AG08395 (cell line): ENCODE data around the gene IRF2BP2.

Experiments
- DNase-seq: peaks from one replicate; pipeline ENCODE4 v3.0.0; 2012; ENCODE audit warnings: mixed read lengths, low spot score

Gene IRF2BP2

GRCh38 chr1:234582681-234583301 is 27.2 kb downstream of the IRF2BP2 start:
- DNase-seq, result no peak

- DNase-seq, result no peak
Observed at GRCh38 chr1:234582186-234582585, 27.8 kb downstream of the IRF2BP2 start.

DNA sequence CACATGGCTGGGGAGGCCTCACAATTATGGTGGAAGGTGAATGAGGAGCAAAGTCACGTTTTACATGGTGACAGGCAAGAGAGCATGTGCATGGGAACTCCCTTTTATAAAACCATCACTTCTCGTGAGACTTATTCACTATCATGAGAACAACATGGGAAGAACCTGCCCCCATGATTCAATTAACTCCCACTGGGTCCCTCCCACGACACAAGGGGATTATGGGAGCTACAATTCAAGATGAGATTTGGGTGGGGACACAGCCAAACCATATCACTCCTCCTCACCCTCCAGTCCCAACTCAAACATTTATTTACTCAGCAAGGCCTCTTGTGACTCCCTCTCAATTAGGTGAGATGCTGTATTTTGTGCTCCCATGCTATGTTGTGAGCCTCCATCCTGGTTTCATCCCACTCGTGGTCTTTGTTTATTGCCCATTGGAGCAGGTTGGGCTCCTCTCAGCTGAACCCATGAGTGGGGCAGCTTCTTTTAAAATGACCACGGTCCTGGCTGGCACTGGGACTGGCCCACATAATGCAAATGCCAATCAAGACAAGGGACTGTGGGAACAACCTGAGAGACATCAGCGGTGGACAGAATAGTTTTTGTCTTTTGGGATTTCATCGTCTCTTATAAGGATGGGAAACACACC is 28.8 kb downstream of the IRF2BP2 start:
- DNase-seq, result no peak

- no peak for DNase-seq
Observed at GRCh38 chr1:234579967-234580366, 30.0 kb downstream of the IRF2BP2 start.

- no peak for DNase-seq
Observed at GRCh38 chr1:234578735-234579134, 31.2 kb downstream of the IRF2BP2 start.

DNA sequence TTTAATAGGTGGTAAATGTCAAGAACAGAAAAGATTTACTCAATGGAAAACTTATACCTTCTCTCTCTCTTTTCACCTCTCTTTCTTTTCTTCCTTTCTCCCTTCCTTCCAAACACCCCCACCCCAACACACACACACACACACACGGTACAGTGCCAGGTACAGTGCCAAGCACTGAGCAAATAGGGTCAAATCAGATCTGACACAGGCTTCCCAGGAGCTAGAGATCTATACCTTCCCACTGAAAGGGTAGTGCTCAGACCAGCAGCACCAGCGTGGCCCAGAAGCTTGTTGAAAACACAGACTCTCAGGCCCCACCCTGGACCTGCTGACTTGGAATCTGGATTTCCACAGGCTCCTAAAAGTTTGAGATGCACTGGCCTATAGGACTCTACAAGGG is 31.9 kb downstream of the IRF2BP2 start:
- no peak for DNase-seq

DNA sequence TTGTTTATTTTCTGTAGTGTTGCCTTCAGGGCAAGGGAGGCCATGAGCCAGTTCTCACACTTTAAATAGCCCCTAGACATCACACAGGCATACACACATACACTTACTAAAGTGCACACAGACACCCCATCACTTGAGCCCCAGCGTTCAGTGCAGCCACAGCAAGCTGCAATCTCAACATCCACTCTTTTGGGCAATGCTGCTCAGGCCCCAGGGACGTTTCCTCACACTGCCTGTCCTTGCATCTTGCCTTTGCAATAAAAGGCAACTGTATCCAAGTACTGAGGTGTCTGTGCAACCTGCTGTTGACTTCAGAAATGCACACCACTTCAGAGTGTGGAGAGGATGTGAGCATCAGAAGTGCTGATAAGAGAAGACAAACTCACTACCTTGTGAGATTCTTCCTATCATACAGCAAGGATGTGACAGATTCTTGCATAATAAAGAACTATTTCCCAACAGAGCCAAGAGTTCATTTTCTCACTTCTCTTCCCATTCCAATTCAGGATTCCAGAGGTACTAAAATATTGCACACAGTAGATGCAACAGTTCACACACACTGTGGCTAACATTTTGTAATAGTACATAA is 36.2 kb downstream of the IRF2BP2 start:
- no peak for DNase-seq

DNA sequence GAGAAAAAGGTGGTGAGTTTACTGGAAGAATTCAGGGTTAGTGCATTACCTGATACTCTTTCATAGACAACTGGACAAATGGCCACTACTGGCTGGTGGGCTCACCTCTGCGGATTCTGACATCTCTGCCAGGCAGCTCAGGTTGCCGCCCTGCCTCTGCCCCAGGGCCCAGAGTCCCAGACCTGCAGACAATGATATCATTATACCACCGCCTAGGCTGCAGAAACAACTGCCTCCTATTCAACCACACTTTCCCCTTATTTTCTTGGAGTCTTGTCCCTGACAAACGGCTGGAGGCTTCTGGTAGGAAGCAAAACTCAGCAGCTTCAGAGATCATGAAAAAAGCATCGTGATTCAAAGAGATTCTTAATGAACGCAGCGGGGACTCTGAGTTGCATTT is 37.0 kb downstream of the IRF2BP2 start:
- no peak for DNase-seq

DNA sequence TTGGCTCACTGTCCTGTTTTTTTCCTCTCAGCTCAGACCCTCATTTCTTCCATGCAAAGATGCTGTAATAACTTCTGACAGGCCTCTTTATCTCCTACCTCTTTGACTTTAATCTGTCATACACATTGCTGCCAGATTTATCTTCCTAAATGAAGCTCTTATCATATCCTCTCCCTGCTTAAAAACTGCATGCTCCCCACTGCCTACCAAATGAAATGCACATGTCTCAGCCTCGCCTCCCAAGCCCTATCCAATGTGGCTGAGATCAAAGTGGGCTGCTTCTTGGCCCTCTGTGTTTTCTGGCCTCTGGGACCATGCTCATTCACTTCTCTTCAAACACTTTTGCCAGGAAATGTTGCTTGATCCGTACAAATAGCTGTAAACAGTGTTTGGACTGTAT is 38.3 kb downstream of the IRF2BP2 start:
- DNase-seq, result no peak

DNA sequence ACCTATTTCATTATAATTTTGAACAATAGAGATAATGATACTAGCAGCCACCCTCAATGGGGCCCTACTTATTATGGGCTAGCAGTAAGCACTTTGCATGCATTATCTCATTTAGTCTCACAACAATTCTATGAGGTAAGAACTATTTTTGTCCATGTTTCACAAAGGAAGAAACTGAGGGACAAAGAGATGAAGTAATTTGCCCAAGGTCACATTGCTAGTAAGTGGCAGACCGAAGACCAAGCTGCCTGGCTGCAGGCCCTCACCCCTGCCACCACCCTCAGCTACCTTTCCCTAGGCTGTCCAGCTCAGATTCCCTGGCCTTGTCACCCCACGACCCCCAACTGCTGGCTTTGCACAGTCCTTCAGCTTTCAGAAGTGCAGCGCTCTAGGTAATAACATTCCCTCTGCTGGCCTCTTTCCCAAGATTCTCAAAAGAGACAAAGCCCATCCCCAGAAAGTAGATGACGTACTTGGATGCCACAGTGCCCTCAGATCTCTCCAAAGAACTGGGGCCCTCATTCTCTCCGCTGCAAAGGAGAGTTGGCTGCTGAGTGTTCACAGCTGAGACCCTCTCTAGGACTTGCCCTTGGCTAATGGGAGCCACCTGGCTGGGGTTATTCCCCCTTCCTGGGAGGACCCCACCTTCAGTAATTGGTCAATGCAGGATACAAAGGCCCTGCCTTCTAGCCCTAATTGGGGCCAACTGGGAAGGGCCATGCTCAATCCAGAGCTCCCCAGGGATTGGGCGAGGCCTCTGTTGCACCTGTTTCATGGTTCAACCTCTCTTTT is 39.5 kb downstream of the IRF2BP2 start:
- no peak for DNase-seq

DNA sequence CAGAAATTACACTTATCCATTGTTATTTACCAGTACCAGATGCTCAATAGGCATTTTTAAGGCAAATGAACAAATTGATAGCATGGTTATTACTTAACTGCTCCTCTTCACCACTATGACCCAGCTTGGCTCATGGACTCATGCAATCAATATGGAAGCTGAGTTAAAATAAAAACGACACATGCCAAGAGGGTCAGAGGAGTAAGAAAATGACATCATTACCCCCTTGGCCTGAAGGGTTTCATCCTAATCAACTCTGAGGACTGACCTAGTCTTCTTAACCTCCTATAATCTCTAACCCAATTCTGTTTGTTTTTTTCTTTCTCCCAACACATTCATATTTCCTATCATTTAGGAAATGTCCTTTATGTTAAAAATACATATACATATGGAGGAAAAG is 41.6 kb downstream of the IRF2BP2 start:
- DNase-seq, result no peak

GRCh38 chr1:234565132-234565531 is 44.8 kb downstream of the IRF2BP2 start:
- no peak for DNase-seq

DNA sequence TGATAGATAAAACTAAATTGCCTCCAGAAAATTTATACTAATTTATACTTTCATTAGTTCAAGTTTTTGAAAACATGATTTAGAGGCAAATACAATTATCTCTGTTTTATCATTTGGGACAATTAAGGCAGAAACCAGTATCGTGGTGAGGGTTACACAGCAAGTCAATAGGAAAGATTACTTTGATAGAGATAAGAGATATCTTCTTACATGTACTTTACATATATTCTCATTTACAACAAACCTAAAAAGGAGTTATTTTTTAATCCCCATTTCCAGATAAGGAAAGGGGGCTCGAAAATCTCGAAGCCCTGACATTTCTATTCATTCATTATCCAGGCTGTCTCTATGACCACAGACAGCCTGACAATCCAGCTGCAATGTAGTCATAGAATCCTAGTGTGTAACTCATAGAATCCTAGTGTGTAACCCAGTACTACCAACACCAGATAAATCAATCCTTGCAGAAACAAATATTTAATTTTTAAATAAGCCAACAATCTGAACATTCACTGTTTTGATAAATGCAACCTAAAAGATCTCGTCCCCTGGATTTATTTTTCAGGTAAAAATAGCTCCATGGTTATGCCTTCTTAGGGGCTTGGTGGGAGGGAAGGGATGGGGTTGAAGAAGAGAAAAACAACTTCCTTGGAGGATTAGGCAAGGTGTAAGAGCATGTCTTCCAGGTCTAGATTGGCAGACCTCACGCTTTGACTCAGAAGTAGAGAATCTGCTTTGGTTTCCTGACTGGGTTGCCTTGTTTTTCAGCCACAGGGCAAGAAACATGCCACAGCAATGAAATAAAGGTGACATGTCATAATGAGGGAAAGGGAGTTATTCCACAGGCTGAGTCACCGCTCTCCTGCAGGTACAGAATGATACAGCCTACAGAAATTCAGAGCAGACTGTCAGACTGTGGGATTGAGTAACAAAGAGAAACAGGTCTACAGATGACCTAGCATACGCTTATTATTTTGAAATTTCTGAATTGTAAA is 45.6 kb downstream of the IRF2BP2 start:
- DNase-seq, result peak; percentile 65

DNA sequence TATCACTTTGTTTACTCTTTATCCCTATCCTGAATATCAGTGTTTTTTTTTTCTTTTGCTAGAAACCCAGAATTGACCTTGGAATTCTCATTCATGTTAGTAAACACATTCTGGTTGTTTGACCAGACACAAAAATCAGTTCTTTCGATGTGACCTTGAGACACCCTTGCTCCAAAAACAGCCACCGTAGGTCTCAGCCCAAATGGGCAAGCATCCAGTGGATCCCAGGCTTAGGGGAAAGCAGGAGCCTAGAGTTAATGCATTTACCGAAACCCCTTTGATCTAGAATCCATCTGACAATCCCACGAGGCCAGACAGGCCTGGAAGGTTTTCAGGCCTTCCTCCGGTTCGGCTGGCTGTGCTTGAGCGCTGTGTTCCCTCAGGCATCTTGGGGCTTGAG is 47.6 kb downstream of the IRF2BP2 start:
- no peak for DNase-seq

- DNase-seq, result no peak
Observed at GRCh38 chr1:234561319-234561718, 48.7 kb downstream of the IRF2BP2 start.

DNA sequence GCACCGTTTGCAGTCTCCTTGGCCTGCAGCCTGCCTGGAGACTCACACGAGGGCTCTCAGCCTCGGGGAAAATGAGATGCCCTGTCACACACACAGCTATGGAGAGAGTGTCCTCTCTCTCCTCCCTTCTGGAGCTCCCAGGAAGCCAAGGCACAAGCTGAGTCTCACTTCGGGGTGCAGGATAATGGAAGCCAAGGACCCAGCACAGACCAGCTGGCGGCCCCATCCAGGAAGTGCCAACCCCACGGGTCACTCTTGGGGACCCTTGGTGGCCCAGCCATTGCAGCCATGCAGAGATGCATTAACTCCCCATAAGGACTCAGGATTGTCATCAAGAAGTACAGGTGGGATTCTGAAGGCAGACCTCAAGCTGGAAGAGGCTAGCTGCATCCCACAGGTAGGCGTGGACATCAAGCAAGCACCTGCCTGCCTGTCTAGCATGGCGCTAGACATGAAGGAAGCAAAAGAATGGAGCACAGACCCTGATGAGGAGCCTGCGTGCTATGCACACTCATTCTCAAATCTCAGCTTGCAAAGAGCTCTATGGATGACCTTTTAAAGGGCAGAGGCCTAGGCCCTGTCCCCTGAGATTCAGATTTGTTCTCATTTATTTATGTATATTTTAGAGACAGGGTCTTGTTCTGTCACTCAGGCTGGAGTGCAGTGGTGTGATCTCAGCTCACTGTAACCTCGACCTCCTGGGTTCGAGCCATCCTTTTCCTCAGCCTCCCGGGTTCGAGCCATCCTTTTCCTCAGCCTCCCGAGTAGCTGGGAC is 49.9 kb downstream of the IRF2BP2 start:
- DNase-seq, result no peak

DNA sequence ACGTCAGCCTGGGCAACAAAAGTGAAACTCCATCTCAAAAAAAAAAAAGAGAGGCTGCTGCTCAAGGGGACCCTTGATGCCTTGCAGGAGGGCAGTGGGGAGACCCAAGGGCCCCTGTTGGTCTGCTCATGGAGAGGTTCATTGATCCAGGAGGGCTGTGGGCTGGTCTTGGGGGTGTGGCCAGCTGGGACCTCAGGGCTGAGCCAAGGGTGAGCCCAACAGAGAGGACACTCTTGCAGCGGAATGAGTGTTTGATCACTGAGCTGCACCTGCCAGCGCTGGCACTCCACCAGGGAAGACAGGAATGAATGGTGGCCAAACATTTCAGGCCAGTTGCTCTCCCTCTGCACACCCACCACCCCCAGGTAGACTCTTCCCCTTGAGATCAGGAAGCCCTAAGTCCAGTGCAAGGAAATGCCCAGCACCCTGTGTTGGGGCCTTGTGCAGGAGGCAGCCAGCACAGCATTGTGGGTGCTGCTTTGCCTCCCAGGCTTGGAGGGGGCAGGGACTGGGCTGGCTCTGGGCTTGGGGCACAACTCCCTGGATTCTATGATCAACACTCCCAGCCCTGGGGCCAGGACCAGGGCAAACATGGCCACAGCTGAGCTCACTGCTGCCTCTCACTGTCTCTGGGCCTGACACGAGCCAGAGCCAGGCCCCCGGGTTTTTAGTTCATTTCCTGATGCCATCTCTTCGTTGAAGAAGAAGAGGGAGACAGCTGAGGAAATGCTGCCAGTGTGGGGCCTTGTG is 50.7 kb downstream of the IRF2BP2 start:
- DNase-seq, result no peak

DNA sequence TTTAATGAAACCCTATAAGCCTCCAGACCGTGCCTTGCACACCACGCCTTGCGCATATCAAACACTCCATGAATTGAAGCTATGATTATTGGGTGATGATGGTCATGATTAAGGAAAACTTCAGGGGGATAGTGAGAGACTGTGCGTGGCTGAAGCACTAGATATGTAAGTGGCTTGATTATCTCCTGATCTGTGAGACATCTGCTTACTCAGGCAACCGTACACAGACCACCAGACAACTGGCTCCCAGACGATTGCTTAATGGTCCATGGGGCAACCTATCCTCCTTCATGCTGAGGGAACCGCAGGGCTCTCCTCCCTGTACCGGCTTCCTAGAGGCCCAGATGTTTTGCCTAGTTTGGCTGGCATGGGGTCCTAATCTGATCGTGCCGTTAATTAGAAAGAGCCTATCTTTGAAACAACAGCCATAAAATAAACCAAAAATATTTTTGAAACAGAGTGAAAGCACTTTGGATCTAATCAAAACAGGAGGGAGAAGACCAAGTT is 51.6 kb downstream of the IRF2BP2 start:
- no peak for DNase-seq

- no peak for DNase-seq
Observed at GRCh38 chr1:234556245-234556943, 53.6 kb downstream of the IRF2BP2 start.
